Activated T-helper 1 cell treated with anti-CD3 and anti-CD28 coated beads, Interleukin-2, amount 50 U/mL, for 16 hours (primary cell): ENCODE measurements around the gene SNAPC3.
"Not testable (repeated sequence)": the region's sequence is repeated elsewhere in the genome, so short reads cannot be mapped to it uniquely, and the experiment has no call there.

Source experiments
- DNase-seq, 2 donors: peaks; one replicate each; pipeline ENCODE4 v3.0.0-alpha.2; 2020; ENCODE audit warnings: low read depth in 1 of 2, low spot score in 1 of 2

Gene SNAPC3

DNA sequence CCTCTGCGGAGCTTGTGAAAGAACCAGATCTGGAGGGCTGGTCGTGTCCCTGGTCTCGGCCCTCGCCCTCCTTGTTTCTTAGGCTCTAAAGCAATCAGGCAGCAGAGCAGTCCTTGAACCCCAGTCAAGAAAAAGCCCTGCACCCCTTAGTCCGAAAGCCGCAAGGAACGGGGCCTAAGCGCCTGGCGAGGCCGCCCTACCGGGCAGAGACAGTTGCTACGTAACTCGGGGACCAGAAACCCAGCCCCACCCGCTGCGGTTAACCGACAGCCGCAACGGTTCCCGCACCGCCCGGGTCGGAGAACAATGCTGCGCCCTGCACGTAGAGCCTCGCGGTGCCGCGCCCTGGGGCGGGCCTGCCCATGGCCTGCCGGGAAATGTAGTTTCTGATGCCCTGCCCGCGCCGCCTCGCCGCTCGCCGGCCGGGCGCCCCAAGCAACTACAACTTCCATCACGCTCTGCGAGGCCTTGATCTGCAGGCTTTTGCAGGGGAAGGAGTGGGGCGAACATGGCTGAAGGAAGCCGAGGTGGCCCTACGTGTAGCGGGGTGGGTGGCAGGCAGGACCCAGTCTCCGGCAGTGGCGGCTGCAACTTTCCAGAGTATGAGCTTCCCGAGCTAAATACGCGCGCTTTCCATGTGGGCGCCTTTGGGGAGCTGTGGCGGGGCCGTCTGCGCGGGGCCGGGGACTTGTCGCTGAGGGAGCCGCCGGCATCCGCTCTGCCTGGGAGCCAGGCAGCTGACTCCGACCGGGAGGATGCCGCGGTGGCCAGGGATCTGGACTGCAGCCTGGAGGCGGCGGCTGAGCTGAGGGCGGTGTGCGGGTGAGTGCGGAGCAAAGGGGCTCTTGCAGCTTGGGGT lies at the start of gene SNAPC3:
Gene SNAPC3, plus strand, starts transcription at position 505 of the 859 bp plus-strand sequence. Its CDS starts 4 bp downstream, at position 509.
- peak; percentile 80 to 89 for DNase-seq

DNA sequence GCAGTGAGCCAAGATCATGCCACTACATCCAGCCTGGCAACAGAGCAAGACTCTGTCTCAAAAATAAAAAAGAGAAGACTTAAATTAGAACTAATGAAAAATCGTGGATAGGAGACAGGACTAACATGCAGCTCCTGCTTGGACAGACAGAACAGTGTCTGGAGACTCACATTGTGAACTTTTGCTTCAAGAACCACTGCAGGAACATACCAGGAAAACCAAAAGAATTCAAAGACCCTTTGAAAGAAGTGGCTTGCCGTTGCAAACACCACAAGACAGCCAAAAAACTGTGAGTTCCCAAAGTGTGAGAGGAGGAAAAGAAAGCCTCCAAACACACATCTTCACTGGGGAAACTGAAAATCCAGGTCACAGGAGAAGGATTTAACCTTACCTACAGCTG lies 48.8 kb upstream of the SNAPC3 start:
- no peak for DNase-seq

DNA sequence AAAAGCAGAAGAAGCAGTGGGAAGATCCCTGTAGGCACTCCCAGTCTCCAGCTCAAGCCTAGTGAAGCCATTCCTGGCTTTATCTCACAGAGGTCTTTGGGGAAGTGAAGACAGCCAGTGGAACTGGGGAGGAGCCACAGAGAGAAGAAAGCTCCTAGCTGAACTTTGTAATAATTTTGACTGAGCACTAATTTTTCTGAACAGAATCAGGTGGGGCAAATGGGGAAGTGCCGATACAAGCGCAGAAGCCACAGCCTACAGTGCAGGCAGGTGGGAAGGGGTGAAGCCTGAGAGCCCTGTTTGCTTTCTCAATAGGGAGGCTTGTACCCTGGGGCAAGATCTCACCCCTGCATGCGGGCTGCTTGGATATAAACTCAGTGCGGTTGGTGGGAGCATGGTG lies 48.4 kb upstream of the SNAPC3 start:
- DNase-seq, result no peak

DNA sequence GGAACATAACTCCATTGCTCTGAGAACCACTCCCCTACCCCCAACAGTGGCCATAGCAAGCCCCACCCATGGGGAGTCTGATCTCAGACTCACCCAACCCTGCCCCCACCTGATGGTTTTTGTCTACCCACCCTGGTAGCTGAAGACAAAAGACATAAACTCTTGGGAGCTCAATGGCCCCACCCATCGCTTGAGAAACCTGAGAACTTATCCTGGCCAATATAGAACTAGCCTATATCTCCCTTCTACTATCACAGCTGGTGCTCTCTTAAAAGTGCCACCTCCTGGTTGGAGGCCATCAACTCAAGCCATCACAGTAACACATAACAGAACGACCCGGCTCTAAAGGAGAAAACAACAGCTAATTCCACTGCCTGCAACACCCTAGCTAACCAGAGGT lies 47.9 kb upstream of the SNAPC3 start:
- DNase-seq, result no peak

DNA sequence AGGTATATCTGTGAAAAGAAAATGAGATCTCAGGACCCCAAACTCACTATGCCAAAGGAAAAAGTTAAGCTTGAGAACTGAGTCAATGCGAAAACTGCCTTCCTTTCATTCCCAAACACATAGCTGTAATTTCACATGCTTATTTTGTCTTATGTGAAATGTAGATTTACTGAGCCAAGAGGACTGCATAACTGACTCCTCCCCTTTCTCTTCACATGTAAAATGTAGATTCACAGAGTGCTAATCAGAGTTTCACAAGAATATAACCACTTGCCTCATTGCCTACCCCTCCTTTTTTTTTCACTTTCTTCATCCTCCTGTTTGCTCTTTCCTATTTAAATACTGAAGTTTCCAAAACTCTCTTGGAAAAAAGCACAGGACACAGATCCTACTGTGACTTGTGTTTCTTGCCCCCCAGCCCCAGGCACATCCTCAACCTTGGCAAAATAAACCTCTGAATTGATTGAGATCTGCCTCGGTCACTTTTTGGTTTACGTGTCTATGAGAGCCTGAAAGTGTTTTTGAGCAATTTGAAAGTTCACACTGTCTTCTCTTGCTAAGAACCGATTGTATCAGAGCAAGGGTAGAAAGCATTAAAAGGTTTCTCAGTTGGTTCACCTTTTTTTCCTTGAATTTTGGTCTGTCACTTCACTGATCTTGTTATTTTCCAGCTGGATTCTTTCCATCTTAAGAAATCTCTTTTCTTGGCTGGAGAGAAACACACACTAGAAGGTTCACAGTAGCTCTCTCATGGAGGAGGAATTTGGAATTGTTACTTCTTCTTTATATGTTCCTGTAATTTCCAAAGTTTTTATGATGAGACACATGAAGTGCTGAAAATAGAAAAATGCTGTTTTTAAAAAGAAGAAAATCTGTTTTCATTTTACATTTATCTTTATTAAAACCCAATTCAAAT lies 44.8 kb upstream of the SNAPC3 start:
- no peak for DNase-seq

DNA sequence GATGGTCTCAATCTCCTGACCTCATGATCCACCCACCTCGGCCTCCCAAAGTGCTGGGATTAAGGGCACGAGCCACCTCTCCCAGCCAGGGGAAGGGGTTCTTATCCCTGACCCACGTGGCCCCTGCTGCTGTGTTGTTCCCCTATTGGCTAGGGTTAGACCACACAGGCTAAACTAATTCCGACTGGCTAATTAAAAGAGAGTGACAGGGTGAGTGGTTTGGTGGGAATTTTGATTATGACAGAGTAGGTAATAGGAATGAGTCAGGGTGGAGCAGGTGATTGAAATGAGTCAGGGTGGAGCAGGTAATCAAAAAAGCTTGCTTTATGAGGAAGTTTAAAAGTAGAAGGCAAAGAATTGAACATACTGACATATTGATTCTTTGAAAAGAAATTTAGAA lies 43.4 kb upstream of the SNAPC3 start:
- not testable (repeated sequence) for DNase-seq

DNA sequence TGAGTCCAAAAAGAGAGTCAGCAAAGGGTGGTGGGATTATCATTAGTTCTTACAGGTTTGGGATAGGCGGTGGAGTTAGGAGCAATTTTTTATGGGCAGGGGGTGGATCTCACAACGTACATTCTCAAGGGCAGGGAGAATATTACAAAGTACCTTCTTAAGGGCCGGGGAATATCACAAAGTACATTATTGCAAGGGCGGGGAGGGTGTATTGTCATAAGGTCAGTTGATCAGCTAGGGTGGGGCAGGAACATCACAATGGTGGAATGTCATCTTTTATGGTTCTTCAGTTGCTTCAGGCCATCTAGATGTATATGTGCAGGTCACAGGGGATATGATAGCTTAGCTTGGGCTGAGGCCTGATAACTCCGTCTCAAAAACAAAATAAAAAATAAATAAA lies 42.8 kb upstream of the SNAPC3 start:
- not testable (repeated sequence) for DNase-seq

DNA sequence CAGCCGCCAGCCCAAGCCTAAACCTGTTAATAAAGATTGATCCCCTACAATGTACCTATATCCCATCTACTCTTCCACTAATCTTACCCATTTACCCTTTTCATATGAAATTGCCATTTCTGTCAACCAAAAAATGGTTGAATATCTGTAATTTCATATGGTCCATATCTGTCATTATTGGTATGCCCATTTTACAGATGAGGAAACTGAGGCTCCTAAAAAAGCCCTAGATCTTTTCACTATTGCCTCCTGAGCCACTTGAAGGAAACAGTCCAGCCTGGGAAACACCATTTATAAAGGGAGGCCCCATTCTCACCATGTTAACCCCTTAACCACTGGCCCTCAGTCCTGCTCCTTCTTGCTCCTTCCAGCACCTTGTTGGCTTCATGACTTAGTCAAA lies 41.2 kb upstream of the SNAPC3 start:
- no peak for DNase-seq

DNA sequence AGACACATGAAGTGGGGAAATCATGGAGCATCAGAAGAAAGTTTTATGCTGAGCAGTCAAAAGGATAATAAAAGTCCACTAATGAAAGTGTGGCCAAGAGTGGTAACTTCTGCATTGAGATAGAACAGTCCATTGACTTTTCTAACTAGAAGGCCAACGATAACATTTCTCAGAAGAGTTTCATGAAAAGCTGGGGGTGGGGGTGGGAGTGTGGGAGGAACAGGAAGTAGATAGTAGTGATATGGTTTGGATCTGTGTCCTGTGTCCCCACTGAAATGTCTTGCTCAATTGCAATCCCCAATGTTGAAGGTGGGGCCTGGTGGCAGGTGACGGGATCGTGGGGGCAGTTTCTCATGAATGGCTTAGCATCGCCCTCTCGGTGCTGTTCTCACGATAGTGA lies 36.2 kb upstream of the SNAPC3 start:
- no peak for DNase-seq

DNA sequence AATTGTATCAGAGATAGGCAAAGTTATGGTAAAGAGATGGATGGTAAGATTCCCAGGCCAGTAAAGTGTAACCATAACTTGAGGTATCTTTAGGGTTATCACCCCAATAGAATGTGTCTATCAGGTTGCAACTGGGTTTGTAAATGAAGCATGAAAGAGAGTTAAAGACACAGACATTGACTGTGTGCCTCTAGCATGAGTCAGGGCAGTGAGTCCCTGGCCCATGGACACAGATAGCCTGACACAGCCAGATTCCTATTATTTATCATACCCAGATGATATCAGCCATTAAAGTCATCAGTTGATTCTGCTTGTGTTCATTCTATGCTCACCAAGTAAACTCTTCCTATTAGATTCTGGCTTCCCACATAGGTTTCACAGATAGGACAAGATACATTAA lies 33.5 kb upstream of the SNAPC3 start:
- DNase-seq, result no peak

DNA sequence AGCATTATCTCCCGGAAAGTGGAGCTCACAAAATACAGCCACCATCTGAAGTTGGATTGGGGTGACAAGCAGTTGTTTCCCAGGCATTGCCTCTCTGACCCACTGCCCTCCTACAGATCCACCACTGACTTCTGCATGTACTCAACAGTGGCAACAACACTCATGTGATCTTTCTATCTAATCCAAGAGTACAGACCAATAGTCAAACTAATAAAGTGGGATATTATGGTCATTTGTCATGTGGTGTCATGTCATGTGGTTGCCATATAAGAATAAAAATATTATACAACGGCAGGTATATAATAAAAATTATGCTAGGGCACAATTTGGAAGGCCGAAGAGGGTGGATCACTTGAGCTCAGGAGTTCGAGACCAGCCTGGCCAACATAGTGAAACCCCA lies 33.0 kb upstream of the SNAPC3 start:
- no peak for DNase-seq

DNA sequence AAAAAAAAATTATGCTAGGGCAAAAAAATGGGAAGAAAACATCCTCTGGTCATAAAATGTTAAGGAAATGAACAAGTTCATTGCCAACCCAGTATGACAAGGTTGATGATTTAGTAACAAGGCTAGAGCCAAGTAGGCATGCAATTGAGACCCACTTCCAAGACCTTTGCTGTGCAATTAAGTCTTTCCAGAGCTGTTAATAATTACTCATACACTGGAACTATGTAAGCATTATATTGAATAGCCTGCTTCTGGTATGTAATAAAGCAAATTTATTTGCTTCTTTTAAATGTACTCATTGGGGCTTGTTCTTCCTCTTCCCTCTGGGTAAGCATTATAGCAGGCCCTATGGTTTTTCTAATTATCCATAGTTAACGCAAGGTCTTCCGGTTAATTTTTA lies 32.5 kb upstream of the SNAPC3 start:
- no peak for DNase-seq

DNA sequence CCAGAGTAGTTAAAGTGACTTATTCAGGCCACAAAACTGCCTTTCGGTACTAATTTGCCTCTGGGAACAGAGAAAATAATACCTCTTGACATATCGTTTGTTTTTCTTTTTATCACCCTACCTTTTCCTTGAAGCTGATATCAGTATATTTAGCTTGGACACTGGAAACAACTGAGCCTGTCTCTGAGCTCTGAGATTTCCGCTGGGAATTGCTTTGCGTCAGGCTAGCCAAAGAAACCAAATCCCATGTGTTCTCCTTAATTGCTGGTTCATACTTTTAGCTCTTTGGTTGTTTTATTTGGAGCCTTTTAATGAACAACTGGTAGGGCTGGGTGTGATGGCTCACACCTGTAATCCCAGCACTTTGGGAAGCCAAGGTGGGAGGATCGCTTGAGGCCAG lies 30.3 kb upstream of the SNAPC3 start:
- no peak for DNase-seq

DNA sequence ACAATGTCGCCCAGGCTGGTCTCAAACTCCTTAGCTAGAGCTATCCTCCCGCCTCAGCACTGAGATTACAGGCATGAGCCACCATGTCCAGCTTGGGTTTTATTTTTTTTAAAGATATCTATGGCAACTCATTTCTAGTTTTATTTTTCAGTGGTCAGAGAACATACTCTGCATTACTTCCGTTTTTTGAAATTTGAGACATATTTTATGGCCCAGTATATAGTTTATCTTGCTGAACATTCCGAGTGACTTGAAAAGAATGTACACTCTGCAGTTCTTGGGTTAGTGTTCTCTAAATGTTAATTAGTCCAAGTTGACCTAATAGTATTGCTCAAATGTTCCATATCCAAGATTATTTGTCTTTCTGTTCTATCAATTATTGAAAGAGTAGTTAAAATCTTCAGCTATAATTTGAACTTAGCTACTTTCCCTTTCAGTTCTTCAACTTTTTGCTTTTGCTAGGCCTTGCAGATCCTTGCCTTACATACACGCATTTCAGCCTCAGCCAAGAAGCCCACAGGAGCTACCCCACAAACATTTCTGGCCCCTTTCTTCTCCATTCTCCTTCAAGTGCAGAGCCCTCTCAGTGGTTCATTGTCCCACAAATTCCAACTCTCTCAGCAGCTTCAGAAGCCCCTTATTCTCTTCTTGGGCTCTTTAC lies 22.3 kb upstream of the SNAPC3 start:
- no peak for DNase-seq

DNA sequence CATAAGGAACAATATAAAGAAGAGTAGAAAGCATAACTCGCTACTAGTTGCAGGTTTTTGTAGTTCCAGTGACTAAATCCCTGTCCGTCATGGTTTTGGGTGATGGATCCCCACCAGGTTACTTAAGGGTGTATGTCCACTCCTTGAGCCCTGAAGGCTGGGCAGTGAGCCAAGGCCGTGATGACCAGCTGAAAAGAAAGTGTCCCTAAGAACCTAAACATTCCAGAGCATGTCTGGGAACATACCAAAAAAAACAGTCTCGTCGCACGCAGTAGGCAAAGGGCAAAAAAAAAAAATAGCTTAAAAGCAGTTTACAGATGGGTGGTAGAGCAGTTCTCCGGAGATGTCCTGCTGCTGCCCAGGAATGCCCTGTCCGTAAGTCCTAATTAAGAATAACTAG lies 21.4 kb upstream of the SNAPC3 start:
- no peak for DNase-seq

DNA sequence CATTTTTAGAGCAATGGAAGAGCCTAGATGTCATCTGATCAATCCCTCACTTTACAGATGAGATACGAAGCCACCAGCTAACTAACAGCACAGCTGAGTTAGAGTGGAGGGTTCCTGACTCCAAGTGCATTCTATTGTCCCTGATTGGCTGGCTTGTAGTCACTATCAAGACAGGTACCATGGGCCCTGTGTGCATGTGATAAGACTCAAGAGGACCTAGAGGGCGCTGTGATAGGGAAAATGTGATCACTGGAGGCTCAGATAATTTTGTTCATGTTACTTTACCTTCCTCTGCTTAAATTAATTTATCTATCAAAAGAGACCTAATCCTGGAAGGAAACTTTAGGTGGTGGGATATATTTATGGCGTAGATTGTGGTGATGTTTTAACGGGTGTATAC lies 19.5 kb upstream of the SNAPC3 start:
- DNase-seq, result no peak

DNA sequence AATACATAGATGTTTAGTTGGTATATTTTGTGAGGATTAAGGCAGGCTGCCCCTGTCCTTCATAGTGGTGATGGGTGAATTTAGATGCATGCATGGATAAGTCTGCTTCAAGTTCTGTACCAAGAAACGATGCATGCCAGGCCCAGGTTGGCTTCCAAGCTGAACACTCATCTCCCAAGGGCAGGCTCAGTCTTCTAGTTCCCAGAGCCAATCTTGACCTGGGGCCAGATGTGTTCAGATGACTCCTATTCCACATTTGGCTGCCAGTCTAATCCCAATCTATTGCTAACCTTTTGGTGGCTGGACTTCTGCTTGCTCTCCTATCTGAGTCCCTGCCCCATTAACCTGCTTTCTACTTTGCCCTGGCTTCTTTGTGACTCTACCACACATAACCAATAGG lies 18.5 kb upstream of the SNAPC3 start:
- no peak for DNase-seq

DNA sequence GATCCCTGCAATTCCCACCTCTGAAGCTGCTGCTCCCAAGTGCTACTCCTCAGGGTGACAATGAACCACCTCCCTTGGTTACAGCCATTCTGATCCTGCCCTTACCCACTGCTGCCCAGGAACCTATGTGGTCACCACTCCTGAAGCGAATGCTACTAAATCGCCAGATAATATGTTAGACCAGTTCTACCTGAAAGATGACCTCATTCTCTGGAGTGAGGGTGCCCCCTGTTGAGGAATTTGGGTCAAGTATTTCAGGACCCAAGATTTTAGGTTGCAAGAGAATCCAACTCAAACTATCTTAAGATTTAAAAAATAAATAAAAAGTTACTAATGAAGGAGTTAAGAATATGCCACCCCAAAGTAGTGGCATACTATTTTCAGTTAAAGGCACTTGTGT lies 5.8 kb upstream of the SNAPC3 start:
- DNase-seq, result peak in 1 of 2 donors; percentile 9

DNA sequence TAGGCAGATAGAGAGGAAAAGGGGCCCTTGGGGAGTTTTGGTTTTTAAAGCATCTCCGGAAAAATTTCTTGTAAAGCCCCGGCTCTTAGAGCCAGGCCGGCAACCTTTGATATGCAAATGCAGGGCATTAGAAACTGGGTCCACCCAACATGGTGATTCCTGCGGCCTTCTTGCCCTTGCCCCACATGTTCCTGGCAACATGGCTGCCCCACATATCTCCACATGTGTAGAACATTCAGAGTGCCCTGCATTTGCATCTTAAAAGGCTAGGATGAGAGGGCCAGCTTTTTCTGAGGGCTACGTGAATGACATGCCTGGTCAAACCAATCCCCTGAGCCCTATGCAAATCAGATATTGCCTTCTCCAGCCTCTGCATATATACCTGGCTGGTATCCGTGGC lies 5.0 kb upstream of the SNAPC3 start:
- DNase-seq, result no peak

DNA sequence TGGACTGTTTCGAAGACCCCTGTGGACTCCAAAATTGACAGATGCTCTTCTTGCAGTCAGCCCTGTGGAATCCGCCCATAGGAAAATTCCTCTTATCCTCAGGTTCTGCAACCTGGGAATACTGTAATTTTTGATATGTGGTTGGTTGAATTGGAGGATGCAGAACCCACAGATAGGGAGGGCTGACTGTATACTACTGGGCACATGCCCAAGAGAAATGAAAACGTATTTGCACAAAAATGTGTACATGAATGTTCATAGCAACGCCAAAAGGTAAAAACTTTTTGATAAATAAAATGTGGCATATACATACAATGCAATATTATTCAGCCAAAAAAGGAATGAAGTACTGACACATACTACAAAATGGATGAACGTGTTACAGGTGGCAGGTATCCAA lies 1.9 kb upstream of the SNAPC3 start:
- no peak for DNase-seq

DNA sequence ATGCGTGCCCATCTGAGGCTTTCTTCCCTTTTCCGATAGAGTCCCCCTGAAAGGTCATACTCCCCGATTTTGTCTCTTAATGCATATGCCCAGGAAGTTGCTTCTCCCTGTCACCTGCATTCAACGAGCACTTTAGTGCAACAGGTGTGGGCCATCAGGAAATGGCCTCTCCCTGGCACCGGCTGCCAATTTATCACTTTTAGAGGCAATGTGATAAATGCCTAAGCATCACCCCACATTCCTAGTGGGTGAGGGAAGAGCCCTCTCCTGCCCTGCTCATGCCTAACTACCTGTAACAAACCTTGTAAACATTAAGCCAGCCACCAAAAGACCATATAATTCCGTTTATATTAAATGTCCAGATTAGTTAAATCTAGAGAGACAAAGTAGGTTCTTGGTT lies 1.1 kb upstream of the SNAPC3 start:
- no peak for DNase-seq

DNA sequence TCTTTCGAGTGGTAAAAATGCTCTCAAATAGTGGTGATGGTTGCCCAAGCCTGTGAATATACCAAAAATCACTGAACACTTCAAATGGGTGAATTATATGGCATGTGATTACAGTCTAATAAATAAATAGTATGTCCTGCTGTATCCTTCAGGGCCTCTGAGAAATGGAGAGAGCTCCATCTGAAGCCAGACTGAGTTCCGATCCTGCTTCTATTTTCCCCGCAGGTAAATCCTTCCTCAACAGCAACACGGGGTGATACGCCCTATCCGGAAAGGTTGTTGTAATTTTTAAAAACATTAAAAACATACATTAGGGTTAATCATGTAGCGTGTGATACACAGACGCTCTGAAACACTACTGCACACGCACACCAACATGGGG lies 695 bp upstream of the SNAPC3 start:
- no peak for DNase-seq
